Keratinocyte (primary cell): ENCODE measurements around the gene KRT34.
"Not testable (repeated sequence)": the region's sequence is repeated elsewhere in the genome, so short reads cannot be mapped to it uniquely, and the experiment has no call there.

Experiments
- EZH2 ChIP-seq: IDR thresholded peaks from one replicate; pipeline ENCODE4 v1.6.1; 2012; ENCODE audit warnings: inconsistent platforms, mild to moderate bottlenecking, low read length, moderate library complexity
- TF ChIP-seq, protein P1 (sequence below), 3 experiments: IDR thresholded peaks in 1 of 3; conservative IDR thresholded peaks in 1 of 3; optimal IDR thresholded peaks in 1 of 3; 2 replicates in 2 of 3; 3 replicates in 1 of 3; pipeline versions ENCODE3 to v1.5.1; 2011; ENCODE audit warnings: low read length in 3 of 3, mild to moderate bottlenecking in 3 of 3, moderate library complexity in 2 of 3, control low read depth in 1 of 3, inconsistent platforms in 1 of 3; ENCODE audit not compliant: insufficient read depth in 2 of 3; ENCODE audit errors: extremely low read depth in 1 of 3

DNA sequence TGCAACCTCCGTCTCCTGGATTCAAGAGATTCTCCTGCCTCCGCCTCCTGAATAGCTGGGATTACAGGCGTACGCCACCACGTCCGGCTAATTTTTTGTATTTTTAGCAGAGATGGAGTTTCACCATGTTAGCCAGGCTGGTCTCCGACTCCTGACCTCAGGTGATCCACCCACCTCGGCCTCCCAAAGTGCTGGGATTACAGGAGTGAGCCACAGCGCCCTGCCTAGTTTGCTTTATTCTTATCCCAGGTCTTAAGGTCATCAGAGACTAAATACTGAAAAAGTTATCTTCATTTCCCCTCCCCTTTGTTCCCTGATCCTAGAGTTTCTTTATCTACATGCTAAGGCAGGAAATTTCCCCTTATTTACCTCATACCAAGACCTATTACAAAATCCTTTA is 48.3 kb upstream of the KRT34 start:
- not testable (repeated sequence) for TF ChIP-seq EZH2
- TF ChIP-seq, protein P1, sequence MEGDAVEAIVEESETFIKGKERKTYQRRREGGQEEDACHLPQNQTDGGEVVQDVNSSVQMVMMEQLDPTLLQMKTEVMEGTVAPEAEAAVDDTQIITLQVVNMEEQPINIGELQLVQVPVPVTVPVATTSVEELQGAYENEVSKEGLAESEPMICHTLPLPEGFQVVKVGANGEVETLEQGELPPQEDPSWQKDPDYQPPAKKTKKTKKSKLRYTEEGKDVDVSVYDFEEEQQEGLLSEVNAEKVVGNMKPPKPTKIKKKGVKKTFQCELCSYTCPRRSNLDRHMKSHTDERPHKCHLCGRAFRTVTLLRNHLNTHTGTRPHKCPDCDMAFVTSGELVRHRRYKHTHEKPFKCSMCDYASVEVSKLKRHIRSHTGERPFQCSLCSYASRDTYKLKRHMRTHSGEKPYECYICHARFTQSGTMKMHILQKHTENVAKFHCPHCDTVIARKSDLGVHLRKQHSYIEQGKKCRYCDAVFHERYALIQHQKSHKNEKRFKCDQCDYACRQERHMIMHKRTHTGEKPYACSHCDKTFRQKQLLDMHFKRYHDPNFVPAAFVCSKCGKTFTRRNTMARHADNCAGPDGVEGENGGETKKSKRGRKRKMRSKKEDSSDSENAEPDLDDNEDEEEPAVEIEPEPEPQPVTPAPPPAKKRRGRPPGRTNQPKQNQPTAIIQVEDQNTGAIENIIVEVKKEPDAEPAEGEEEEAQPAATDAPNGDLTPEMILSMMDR (optimal IDR thresholded peaks at IDR 0.05 in 1 of 3, IDR thresholded peaks at IDR 0.05 in 1 of 3, conservative IDR thresholded peaks at IDR 0.05 in 1 of 3; ENCODE audit: extremely low read depth in 1 of 3, insufficient read depth in 2 of 3, low read length in 3 of 3) = not testable (repeated sequence)
